GM12892 (cell line): ENCODE results near the gene ZSCAN32.

ENCODE experiments used
- DNase-seq: peaks from one replicate; pipeline ENCODE4 v3.0.0; 2011; ENCODE audit not compliant: insufficient read length
- FAIRE-seq: peaks from 2 replicates; lab custom pipeline; 2011; peaks lifted over from hg19 to GRCh38; lab: Jason Lieb, UNC
- POLR2A ChIP-seq: IDR thresholded peaks from 2 replicates; pipeline ENCODE4 v1.6.1; 2011; ENCODE audit warnings: low read depth, low read length, control low read depth
- POLR2AphosphoS5 ChIP-seq: IDR thresholded peaks from 2 replicates; pipeline ENCODE4 v1.6.1; 2011; ENCODE audit warnings: low read depth, low read length, control low read depth
- TAF1 ChIP-seq: IDR thresholded peaks from 2 replicates; pipeline ENCODE4 v1.6.1; 2011; ENCODE audit warnings: low read depth, mild to moderate bottlenecking, control low read depth, low read length, borderline replicate concordance

Gene ZSCAN32

GRCh38 chr16:3349175-3349574 lies 51.6 kb downstream of the ZSCAN32 start:
- DNase-seq (no peak), FAIRE-seq (no peak)
- TF ChIP-seq TAF1 (no peak), POLR2AphosphoS5 (no peak), POLR2A (no peak)

GRCh38 chr16:3348547-3349167 lies 52.1 kb downstream of the ZSCAN32 start:
- no peak for TF ChIP-seq POLR2A
- TF ChIP-seq TAF1 = no peak
- no peak for TF ChIP-seq POLR2AphosphoS5

GRCh38 chr16:3347586-3347985 lies 53.2 kb downstream of the ZSCAN32 start:
- TF ChIP-seq POLR2AphosphoS5 (no peak), POLR2A (no peak), TAF1 (no peak)
- FAIRE-seq = no peak
- no peak for DNase-seq

More at GRCh38 chr16:3348547-3349167, 52.1 kb downstream of the ZSCAN32 start:
- FAIRE-seq (no peak), DNase-seq (no peak)

- TF ChIP-seq POLR2AphosphoS5 (no peak), TAF1 (no peak), POLR2A (no peak)
- DNase-seq = no peak
- no peak for FAIRE-seq
These were observed 54.8 kb downstream of the ZSCAN32 start for GRCh38 chr16:3346041-3346440.
